ENCODE measurements around the gene DHRS4L2. TPM values are rescaled to one million over a fixed set of nuclear protein-coding genes. Genes with fewer than 3 reads are reported as not detected.
"Not testable (repeated sequence)": the region's sequence is repeated elsewhere in the genome, so short reads cannot be mapped to it uniquely, and the experiment has no call there.

DHRS4L2 gene
- polyA plus RNA-seq, 3 donors = 22.1 to 46.6 (median 42.6) TPM

GRCh38 chr14:23942587-23942986 lies 46.1 kb upstream of the DHRS4L2 start:
- no peak overlapping the region for H3K4me2 ChIP-seq (replicated peaks; ENCODE audit: extremely low read depth, low read length, poor library complexity, severe bottlenecking)
- no peaks in the 10 kb centered on the region for H3K9me3 ChIP-seq (replicated peaks in 1 of 2; ENCODE audit: control insufficient read depth in 1 of 2, insufficient read depth in 1 of 2, low read length in 2 of 2)
- WGBS (ENCODE audit: insufficient coverage) = 100% methylated on average over 6 of the region's 7 CpGs
- no peaks in the 10 kb centered on the region for H3K79me2 ChIP-seq (ENCODE audit: insufficient read depth, low read length)
- TF ChIP-seq, protein P1, sequence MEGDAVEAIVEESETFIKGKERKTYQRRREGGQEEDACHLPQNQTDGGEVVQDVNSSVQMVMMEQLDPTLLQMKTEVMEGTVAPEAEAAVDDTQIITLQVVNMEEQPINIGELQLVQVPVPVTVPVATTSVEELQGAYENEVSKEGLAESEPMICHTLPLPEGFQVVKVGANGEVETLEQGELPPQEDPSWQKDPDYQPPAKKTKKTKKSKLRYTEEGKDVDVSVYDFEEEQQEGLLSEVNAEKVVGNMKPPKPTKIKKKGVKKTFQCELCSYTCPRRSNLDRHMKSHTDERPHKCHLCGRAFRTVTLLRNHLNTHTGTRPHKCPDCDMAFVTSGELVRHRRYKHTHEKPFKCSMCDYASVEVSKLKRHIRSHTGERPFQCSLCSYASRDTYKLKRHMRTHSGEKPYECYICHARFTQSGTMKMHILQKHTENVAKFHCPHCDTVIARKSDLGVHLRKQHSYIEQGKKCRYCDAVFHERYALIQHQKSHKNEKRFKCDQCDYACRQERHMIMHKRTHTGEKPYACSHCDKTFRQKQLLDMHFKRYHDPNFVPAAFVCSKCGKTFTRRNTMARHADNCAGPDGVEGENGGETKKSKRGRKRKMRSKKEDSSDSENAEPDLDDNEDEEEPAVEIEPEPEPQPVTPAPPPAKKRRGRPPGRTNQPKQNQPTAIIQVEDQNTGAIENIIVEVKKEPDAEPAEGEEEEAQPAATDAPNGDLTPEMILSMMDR (IDR thresholded peaks at IDR 0.05) = no peak
- Mint-ChIP-seq H3K27ac (peak overlapping the region in 1 of 7 donors; percentile 16), H3K9me3 (peaks cover 0 to 3% (median 0%) of the 10 kb centered on the region in 7 donors), H3K4me3 (no peak overlapping the region), H3K27me3 (ENCODE audit: low read depth in 3 of 3) (no peaks in the 10 kb centered on the region), H3K36me3 (peaks cover 17 to 28% of the 10 kb centered on the region in 2 donors), H3K4me1 (peaks cover 1% of the 10 kb centered on the region)
- H3K27me3 ChIP-seq (ENCODE audit: control insufficient read depth in 2 of 2, insufficient read depth in 2 of 2, low read length in 2 of 2) = no peaks in the 10 kb centered on the region
- no peak overlapping the region for H3K27ac ChIP-seq (ENCODE audit: low read depth in 1 of 2, low read length in 2 of 2)
- intact Hi-C loops (cut with micrococcal nuclease) = no loop called here
- H3K4me1 ChIP-seq (ENCODE audit: control insufficient read depth in 1 of 2, insufficient read depth in 2 of 2, low read length in 2 of 2) = no peaks in the 10 kb centered on the region
- no peak overlapping the region for H3K9ac ChIP-seq (ENCODE audit: insufficient read depth, low read length, poor library complexity, severe bottlenecking)
- H4K20me1 ChIP-seq (ENCODE audit: insufficient read depth, low read length) = no peaks in the 10 kb centered on the region
- H2AFZ ChIP-seq (ENCODE audit: insufficient read depth, low read depth, low read length, poor library complexity, severe bottlenecking) = no peak overlapping the region
- no peak overlapping the region for H3K4me3 ChIP-seq (replicated peaks in 1 of 3; ENCODE audit: low read depth in 2 of 3, low read length in 3 of 3)
- H3K36me3 ChIP-seq (replicated peaks in 1 of 2; ENCODE audit: control insufficient read depth in 1 of 2, insufficient read depth in 2 of 2, low read length in 2 of 2) = peaks cover 3 to 18% of the 10 kb centered on the region in 2 donors
- no peak for DNase-seq

- DNase-seq; H3K27me3 ChIP-seq (ENCODE audit: control insufficient read depth in 2 of 2, insufficient read depth in 2 of 2, low read length in 2 of 2); H4K20me1 ChIP-seq (ENCODE audit: insufficient read depth, low read length); H3K36me3 Mint-ChIP-seq; intact Hi-C loops (cut with micrococcal nuclease); H3K27ac ChIP-seq (ENCODE audit: low read depth in 1 of 2, low read length in 2 of 2); H3K4me3 ChIP-seq (replicated peaks in 1 of 3; ENCODE audit: low read depth in 2 of 3, low read length in 3 of 3); H3K36me3 ChIP-seq (replicated peaks in 1 of 2; ENCODE audit: control insufficient read depth in 1 of 2, insufficient read depth in 2 of 2, low read length in 2 of 2); H3K9ac ChIP-seq (ENCODE audit: insufficient read depth, low read length, poor library complexity, severe bottlenecking); H3K27ac Mint-ChIP-seq; H3K4me3 Mint-ChIP-seq; H2AFZ ChIP-seq (ENCODE audit: insufficient read depth, low read depth, low read length, poor library complexity, severe bottlenecking); H3K4me2 ChIP-seq (replicated peaks; ENCODE audit: extremely low read depth, low read length, poor library complexity, severe bottlenecking); H3K27me3 Mint-ChIP-seq (ENCODE audit: low read depth in 3 of 3): not testable (repeated sequence)
- peaks cover 11% of the 10 kb centered on the region for H3K79me2 ChIP-seq (ENCODE audit: insufficient read depth, low read length)
- peaks cover 7 to 11% of the 10 kb centered on the region in 2 donors for H3K9me3 ChIP-seq (replicated peaks in 1 of 2; ENCODE audit: control insufficient read depth in 1 of 2, insufficient read depth in 1 of 2, low read length in 2 of 2)
- H3K4me1 ChIP-seq (ENCODE audit: control insufficient read depth in 1 of 2, insufficient read depth in 2 of 2, low read length in 2 of 2) = peaks cover 7 to 13% of the 10 kb centered on the region in 2 donors
- Mint-ChIP-seq H3K4me1 (peaks cover 17% of the 10 kb centered on the region), H3K9me3 (peaks cover 5 to 12% (median 9%) of the 10 kb centered on the region in 7 donors)
- WGBS (ENCODE audit: insufficient coverage) = no CpG with 5 or more reads among the region's 2 CpGs
Observed at GRCh38 chr14:23949069-23949468, 39.7 kb upstream of the DHRS4L2 start.
